ENCODE results near the gene ATG101. TPM values are rescaled to one million over a fixed set of nuclear protein-coding genes. Genes with fewer than 3 reads are reported as not detected.

Gene ATG101
- total and polyA plus RNA-seq, 2 of the 13 experiments (the other 11 are each of a cell fraction or from before 2014, with no cell fraction given): 58.2 to 67.7 TPM

- TF ChIP-seq ZNF552 (CRISPR knock-in tag; IDR thresholded peaks at IDR 0.05; ENCODE audit: borderline replicate concordance) (no peak), AHDC1 (CRISPR knock-in tag; IDR thresholded peaks at IDR 0.05; ENCODE audit: borderline replicate concordance) (no peak), ZNF556 (CRISPR knock-in tag; IDR thresholded peaks at IDR 0.05; ENCODE audit: borderline replicate concordance) (peak; percentile 83; the same call in 1 of the 2 replicates), ZNF225 (CRISPR knock-in tag; IDR thresholded peaks at IDR 0.05) (no peak), ETV5 (CRISPR knock-in tag; IDR thresholded peaks at IDR 0.05; ENCODE audit: borderline replicate concordance) (peak; percentile 64), BRF2 (CRISPR knock-in tag; IDR thresholded peaks at IDR 0.05) (no peak), KDM2A (CRISPR knock-in tag; IDR thresholded peaks at IDR 0.05; ENCODE audit: borderline replicate concordance, low read depth) (peak; percentile 84; the same call in 1 of the 2 replicates), ZNF788 (CRISPR knock-in tag; IDR thresholded peaks at IDR 0.05; ENCODE audit: borderline replicate concordance) (peak; percentile 91; the same call in 1 of the 2 replicates), U2AF2 (IDR thresholded peaks at IDR 0.05; ENCODE audit: low read depth, low read length) (no peak), MIXL1 (CRISPR knock-in tag; IDR thresholded peaks at IDR 0.05) (0 out of 2 replicates have a peak, but pooled peaks have one; percentile 11), KAT7 (CRISPR knock-in tag; IDR thresholded peaks at IDR 0.05; ENCODE audit: borderline replicate concordance) (no peak), HOXA9 (CRISPR knock-in tag; IDR thresholded peaks at IDR 0.05; ENCODE audit: borderline replicate concordance) (no peak), POLR2A (IDR thresholded peaks at IDR 0.05; ENCODE audit: insufficient read depth in 1 of 2, low read depth in 2 of 2, low read length in 2 of 2) (peak; percentile 72 to 77), ZNF546 (CRISPR knock-in tag; conservative IDR thresholded peaks at IDR 0.05) (no peak; the same call in 1 of the 2 replicates)
These were observed at the start of gene ATG101 (continued) for GRCh38 chr12:52069327-52070184.

All from HepG2 (cell line).